BE2C (cell line): Measurements from ENCODE around the gene RBM4.
A peak's percentile ranks its signal among the peaks of the same experiment; 100 is the strongest.
"Not testable (repeated sequence)": the region's sequence is repeated elsewhere in the genome, so short reads cannot be mapped to it uniquely, and the experiment has no call there.

Source experiments
- DNase-seq: peaks from one replicate; pipeline ENCODE4 v3.0.0-alpha.2; 2020
- H3K27me3 ChIP-seq: fragments of 250-450 bp; sonication (Bioruptor Pico); 2 replicates; pipeline ENCODE4 v1.5.1; 2020; ENCODE audit warnings: mild to moderate bottlenecking
- H3K36me3 ChIP-seq: fragments of 250-450 bp; sonication (Bioruptor Pico); 2 replicates; pipeline ENCODE4 v1.5.1; 2020; ENCODE audit warnings: mild to moderate bottlenecking
- H3K4me1 ChIP-seq: fragments of 250-450 bp; sonication (Bioruptor Pico); 2 replicates; pipeline ENCODE4 v1.5.1; 2020
- H3K4me3 ChIP-seq: 2 replicates; pipeline ENCODE4 v1.5.1; 2011; ENCODE audit warnings: low read depth, low read length
- H3K9me3 ChIP-seq: fragments of 250-450 bp; sonication (Bioruptor Pico); 2 replicates; pipeline ENCODE4 v1.5.1; 2020
- TF ChIP-seq, protein P1 (sequence below): IDR thresholded peaks from 2 replicates; pipeline ENCODE4 v1.5.1; 2012; ENCODE audit warnings: mild to moderate bottlenecking, low read depth, low read length

RBM4 gene

GRCh38 chr11:66603072-66603471 is 35.4 kb upstream of the RBM4 start:
- DNase-seq = no peak

DNA sequence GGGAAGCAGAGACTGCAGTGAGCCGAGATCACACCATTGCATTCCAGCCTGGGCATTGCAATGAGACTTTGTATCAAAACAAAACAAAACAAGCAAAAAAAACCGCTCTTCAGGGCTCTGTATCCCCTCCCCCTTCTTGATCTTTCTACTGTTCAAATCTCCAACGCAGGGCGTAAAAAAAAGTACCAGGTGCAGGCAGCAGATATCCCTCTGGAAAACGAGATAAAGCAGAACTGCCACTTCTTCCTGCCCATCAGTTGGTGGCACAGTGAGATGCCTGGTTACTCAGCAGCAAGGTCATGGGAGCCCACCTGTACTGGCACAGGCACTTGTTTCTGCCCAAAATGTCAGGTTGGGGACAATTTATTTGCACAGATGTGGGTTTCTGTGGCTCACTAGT is 34.3 kb upstream of the RBM4 start:
- TF ChIP-seq, protein P1, sequence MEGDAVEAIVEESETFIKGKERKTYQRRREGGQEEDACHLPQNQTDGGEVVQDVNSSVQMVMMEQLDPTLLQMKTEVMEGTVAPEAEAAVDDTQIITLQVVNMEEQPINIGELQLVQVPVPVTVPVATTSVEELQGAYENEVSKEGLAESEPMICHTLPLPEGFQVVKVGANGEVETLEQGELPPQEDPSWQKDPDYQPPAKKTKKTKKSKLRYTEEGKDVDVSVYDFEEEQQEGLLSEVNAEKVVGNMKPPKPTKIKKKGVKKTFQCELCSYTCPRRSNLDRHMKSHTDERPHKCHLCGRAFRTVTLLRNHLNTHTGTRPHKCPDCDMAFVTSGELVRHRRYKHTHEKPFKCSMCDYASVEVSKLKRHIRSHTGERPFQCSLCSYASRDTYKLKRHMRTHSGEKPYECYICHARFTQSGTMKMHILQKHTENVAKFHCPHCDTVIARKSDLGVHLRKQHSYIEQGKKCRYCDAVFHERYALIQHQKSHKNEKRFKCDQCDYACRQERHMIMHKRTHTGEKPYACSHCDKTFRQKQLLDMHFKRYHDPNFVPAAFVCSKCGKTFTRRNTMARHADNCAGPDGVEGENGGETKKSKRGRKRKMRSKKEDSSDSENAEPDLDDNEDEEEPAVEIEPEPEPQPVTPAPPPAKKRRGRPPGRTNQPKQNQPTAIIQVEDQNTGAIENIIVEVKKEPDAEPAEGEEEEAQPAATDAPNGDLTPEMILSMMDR = no peak
- Histone ChIP-seq H3K4me1 (peaks cover 8% of the 10 kb centered on the region), H3K36me3 (peaks cover 10% of the 10 kb centered on the region)

More at GRCh38 chr11:66603072-66603471, 35.4 kb upstream of the RBM4 start:
- H3K9me3 ChIP-seq = no peaks in the 10 kb centered on the region
- H3K27me3 ChIP-seq = no peaks in the 10 kb centered on the region
- peaks cover 8% of the 10 kb centered on the region for H3K4me1 ChIP-seq
- TF ChIP-seq, protein P1 = no peak
- peaks cover 10% of the 10 kb centered on the region for H3K36me3 ChIP-seq
- H3K4me3 ChIP-seq = no peak overlapping the region

DNA sequence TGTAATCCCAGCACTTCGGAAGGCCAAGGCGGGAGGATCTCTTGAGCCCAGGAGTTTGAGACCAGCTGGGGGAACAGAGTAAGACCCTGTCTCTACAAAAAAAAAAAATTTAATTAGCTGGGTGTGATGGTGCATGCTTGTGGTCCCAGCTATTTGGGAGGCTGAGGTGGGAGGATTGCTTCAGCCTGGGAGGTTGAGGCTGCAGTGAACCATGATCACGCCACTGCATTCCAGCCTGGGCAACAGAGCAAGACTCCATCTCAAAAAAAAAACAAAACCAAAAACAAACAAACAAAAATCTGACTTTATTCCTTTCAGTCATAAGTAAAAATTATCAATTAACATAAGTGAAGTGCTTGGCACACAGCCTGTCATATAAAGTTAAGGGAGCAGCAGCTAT is 31.9 kb upstream of the RBM4 start:
- DNase-seq, H3K36me3 ChIP-seq, H3K27me3 ChIP-seq, H3K4me3 ChIP-seq, H3K4me1 ChIP-seq, H3K9me3 ChIP-seq: not testable (repeated sequence)

More for the DNA sequence above, 34.3 kb upstream of the RBM4 start:
- no peaks in the 10 kb centered on the region for H3K27me3 ChIP-seq
- no peak for DNase-seq
- H3K9me3 ChIP-seq = no peaks in the 10 kb centered on the region
- H3K4me3 ChIP-seq = no peak overlapping the region

DNA sequence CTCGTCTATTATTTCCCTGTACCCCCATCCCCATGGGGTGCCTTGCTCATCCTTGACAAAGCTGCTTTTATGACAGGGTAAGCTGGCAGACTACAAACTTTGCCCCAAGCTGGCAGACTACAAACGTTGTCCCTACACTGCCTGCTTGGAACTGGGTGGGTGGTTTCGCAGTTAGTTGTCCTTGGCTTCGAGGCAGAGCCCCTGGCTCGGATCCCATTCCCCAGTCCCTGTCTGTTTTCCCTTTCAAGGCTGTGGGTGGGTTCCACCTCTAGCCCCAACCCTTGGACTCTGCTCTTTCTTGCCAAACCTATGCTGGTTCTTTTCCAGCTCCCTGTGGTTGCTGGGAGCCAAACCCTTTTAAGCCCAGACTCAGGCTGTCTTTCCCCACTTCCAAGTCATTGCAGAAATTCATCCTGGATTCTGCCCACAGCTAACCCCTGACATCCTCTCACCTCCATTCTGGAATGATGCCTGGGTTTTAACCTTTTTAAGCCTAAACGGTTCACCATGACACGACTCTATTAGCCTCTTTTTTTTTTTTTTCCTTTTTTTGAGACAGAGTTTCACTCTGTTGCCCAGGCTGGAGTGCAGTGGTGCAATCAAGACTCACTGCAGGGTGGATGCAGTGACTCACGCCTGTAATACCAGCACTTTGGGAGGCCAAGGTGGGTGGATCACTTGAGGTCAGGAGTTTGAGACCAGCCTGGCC is 31.2 kb upstream of the RBM4 start:
- TF ChIP-seq, protein P1 = no peak
- H3K27me3 ChIP-seq = no peaks in the 10 kb centered on the region
- DNase-seq = peak; percentile 21
- peaks cover 3% of the 10 kb centered on the region for H3K4me1 ChIP-seq
- H3K4me3 ChIP-seq = no peak overlapping the region
- H3K36me3 ChIP-seq = no peaks in the 10 kb centered on the region; the same call in 1 of the 2 replicates
- no peaks in the 10 kb centered on the region for H3K9me3 ChIP-seq

GRCh38 chr11:66609721-66610617 is 28.5 kb upstream of the RBM4 start:
- DNase-seq = no peak
- Histone ChIP-seq H3K36me3 (no peaks in the 10 kb centered on the region; the same call in 1 of the 2 replicates), H3K4me1 (no peaks in the 10 kb centered on the region), H3K9me3 (no peaks in the 10 kb centered on the region), H3K4me3 (no peak overlapping the region), H3K27me3 (no peaks in the 10 kb centered on the region)
- TF ChIP-seq, protein P1 = no peak

DNA sequence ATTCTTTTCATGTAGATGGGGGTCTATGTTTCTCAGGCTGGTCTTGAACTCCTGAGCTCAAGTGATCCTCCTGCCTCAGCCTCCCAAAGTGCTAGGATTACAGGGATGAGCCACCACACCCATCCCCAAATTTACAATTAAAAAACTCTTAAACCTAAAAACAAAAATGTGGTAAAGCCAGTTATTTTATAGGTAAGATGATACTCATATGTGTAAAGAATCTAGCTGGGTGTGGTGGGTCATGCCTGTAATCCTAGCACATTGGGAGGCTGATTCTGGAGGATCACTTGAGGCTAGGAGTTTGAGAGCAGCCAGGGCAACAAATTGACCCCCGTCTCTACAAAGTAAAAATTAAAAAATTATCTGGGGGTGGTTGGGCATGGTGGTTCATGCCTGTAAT is 26.0 kb upstream of the RBM4 start:
- H3K9me3 ChIP-seq = no peaks in the 10 kb centered on the region
- H3K4me3 ChIP-seq = no peak overlapping the region
- H3K4me1 ChIP-seq = no peaks in the 10 kb centered on the region
- TF ChIP-seq, protein P1 = no peak
- DNase-seq = no peak
- no peaks in the 10 kb centered on the region for H3K27me3 ChIP-seq
- peaks cover 5% of the 10 kb centered on the region for H3K36me3 ChIP-seq
